PC-9 (cell line): Measurements from ENCODE around the gene EVL.

Source experiments
- CTCF ChIP-seq: fragments of 200-600 bp; sonication (generic); conservative IDR thresholded peaks from 2 replicates; pipeline ENCODE4 v1.6.1; 2017; ENCODE audit warnings: mixed run types, antibody characterized with exemption, mild to moderate bottlenecking, moderate library complexity
- EZH2 ChIP-seq: fragments of 200-600 bp; sonication (generic); IDR thresholded peaks from 2 replicates; pipeline ENCODE4 v1.8.0; 2017; ENCODE audit warnings: antibody characterized with exemption, low read depth

- TF ChIP-seq CTCF (no peak), EZH2 (no peak)
Measured at GRCh38 chr14:100145682-100146464, 80.7 kb downstream of the EVL start.
